ENCODE measurements around the gene BPIFB1. TPM values are rescaled to one million over a fixed set of nuclear protein-coding genes. Genes with fewer than 3 reads are reported as not detected.

The BPIFB1 gene
- total RNA-seq, 5 donors from 2014 or later (not counting 1 experiment from before 2014, with no cell fraction given): 0.16 to 0.76 TPM; not detected in 3

GRCh38 chr20:33263784-33264183 lies 19.2 kb upstream of the BPIFB1 start:
- Mint-ChIP-seq H3K36me3 (no peaks in the 10 kb centered on the region), H3K9me3 (no peaks in the 10 kb centered on the region), H3K4me1 (peaks cover 0 to 1% (median 0%) of the 10 kb centered on the region in 3 donors), H3K4me3 (no peak overlapping the region), H3K27ac (no peak overlapping the region), H3K27me3 (peaks cover 21 to 46% of the 10 kb centered on the region in 2 donors)
- ChIA-PET POLR2A (no interaction called here), CTCF (no interaction called here)
- H3K27ac ChIP-seq (ENCODE audit: low read length): no peak overlapping the region
- WGBS (ENCODE audit: insufficient coverage): 72% methylated on average over 4 of the region's 5 CpGs
- no peaks in the 10 kb centered on the region for H3K4me1 ChIP-seq (ENCODE audit: control insufficient read depth in 1 of 2, extremely low read depth in 1 of 2, insufficient read depth in 2 of 2, low read length in 2 of 2)
- DNase-seq (no peak), ATAC-seq (replicated peaks in 1 of 4) (no peak)
- H3K4me3 ChIP-seq (ENCODE audit: control insufficient read depth in 1 of 2, extremely low read depth in 1 of 2, low read length in 1 of 2): no peak overlapping the region
- peaks cover 3 to 35% of the 10 kb centered on the region in 2 experiments for H3K27me3 ChIP-seq (replicated peaks in 1 of 2; ENCODE audit: control insufficient read depth in 2 of 2, extremely low read depth in 1 of 2, insufficient read depth in 2 of 2, low read length in 1 of 2)
- no peaks in the 10 kb centered on the region for H3K36me3 ChIP-seq (ENCODE audit: control insufficient read depth in 2 of 2, extremely low read depth in 1 of 2, insufficient read depth in 1 of 2, low read length in 1 of 2)
- H3K9me3 ChIP-seq: no peaks in the 10 kb centered on the region

GRCh38 chr20:33267701-33268100 lies 15.3 kb upstream of the BPIFB1 start:
- POLR2A ChIA-PET: no interaction called here
- H3K27me3 Mint-ChIP-seq: peaks cover 30 to 48% of the 10 kb centered on the region in 2 donors
- DNase-seq: no peak
- no peaks in the 10 kb centered on the region for H3K4me1 Mint-ChIP-seq
- 8% methylated on average over 1 of the region's 3 CpGs for WGBS (ENCODE audit: insufficient coverage)
- no peak for ATAC-seq (replicated peaks in 1 of 4)
- peaks cover 0 to 26% of the 10 kb centered on the region in 2 experiments for H3K27me3 ChIP-seq (replicated peaks in 1 of 2; ENCODE audit: control insufficient read depth in 2 of 2, extremely low read depth in 1 of 2, insufficient read depth in 2 of 2, low read length in 1 of 2)
- H3K9me3 Mint-ChIP-seq: no peaks in the 10 kb centered on the region
- no peaks in the 10 kb centered on the region for H3K36me3 ChIP-seq (ENCODE audit: control insufficient read depth in 2 of 2, extremely low read depth in 1 of 2, insufficient read depth in 1 of 2, low read length in 1 of 2)
- no peaks in the 10 kb centered on the region for H3K9me3 ChIP-seq
- no peaks in the 10 kb centered on the region for H3K36me3 Mint-ChIP-seq
- H3K27ac Mint-ChIP-seq: no peak overlapping the region
- CTCF ChIA-PET: no interaction called here
- H3K4me3 ChIP-seq (ENCODE audit: control insufficient read depth in 1 of 2, extremely low read depth in 1 of 2, low read length in 1 of 2): no peak overlapping the region
- no peak overlapping the region for H3K27ac ChIP-seq (ENCODE audit: low read length)
- H3K4me1 ChIP-seq (ENCODE audit: control insufficient read depth in 1 of 2, extremely low read depth in 1 of 2, insufficient read depth in 2 of 2, low read length in 2 of 2): no peaks in the 10 kb centered on the region
- no peak overlapping the region for H3K4me3 Mint-ChIP-seq

- H3K27ac ChIP-seq (ENCODE audit: low read length): no peak overlapping the region
- DNase-seq (no peak), ATAC-seq (replicated peaks in 1 of 4) (no peak)
- Mint-ChIP-seq H3K27ac (no peak overlapping the region), H3K36me3 (no peaks in the 10 kb centered on the region), H3K4me3 (no peak overlapping the region), H3K27me3 (peaks cover 29 to 39% of the 10 kb centered on the region in 2 donors), H3K9me3 (no peaks in the 10 kb centered on the region), H3K4me1 (no peaks in the 10 kb centered on the region)
- WGBS (ENCODE audit: insufficient coverage): 86% methylated on average over 9 of the region's 10 CpGs
- no peaks in the 10 kb centered on the region for H3K9me3 ChIP-seq
- H3K27me3 ChIP-seq (replicated peaks in 1 of 2; ENCODE audit: control insufficient read depth in 2 of 2, extremely low read depth in 1 of 2, insufficient read depth in 2 of 2, low read length in 1 of 2): peaks cover 0 to 23% of the 10 kb centered on the region in 2 experiments
- H3K4me3 ChIP-seq (ENCODE audit: control insufficient read depth in 1 of 2, extremely low read depth in 1 of 2, low read length in 1 of 2): no peak overlapping the region
- H3K4me1 ChIP-seq (ENCODE audit: control insufficient read depth in 1 of 2, extremely low read depth in 1 of 2, insufficient read depth in 2 of 2, low read length in 2 of 2): no peaks in the 10 kb centered on the region
- CTCF ChIA-PET: interaction anchor here in 1 of 2 donors (0.5 kb wide), 1 partner anchor 406 kb away, joined by 3 read pairs; no protein-coding TSS in a partner anchor
- POLR2A ChIA-PET: no interaction called here
- no peaks in the 10 kb centered on the region for H3K36me3 ChIP-seq (ENCODE audit: control insufficient read depth in 2 of 2, extremely low read depth in 1 of 2, insufficient read depth in 1 of 2, low read length in 1 of 2)
Observed at GRCh38 chr20:33272155-33272873, 10.7 kb upstream of the BPIFB1 start.

- Mint-ChIP-seq H3K27ac (no peak overlapping the region), H3K27me3 (peaks cover 26 to 39% of the 10 kb centered on the region in 2 donors), H3K4me3 (no peak overlapping the region), H3K36me3 (no peaks in the 10 kb centered on the region), H3K4me1 (no peaks in the 10 kb centered on the region), H3K9me3 (no peaks in the 10 kb centered on the region)
- no peaks in the 10 kb centered on the region for H3K9me3 ChIP-seq
- WGBS (ENCODE audit: insufficient coverage): 60% methylated on average over 5 of the region's 13 CpGs
- no peak overlapping the region for H3K4me3 ChIP-seq (ENCODE audit: control insufficient read depth in 1 of 2, extremely low read depth in 1 of 2, low read length in 1 of 2)
- no peaks in the 10 kb centered on the region for H3K36me3 ChIP-seq (ENCODE audit: control insufficient read depth in 2 of 2, extremely low read depth in 1 of 2, insufficient read depth in 1 of 2, low read length in 1 of 2)
- POLR2A ChIA-PET: no interaction called here
- DNase-seq: no peak
- ATAC-seq (replicated peaks in 1 of 4): peak in 1 of 4 experiments; percentile 23
- no peaks in the 10 kb centered on the region for H3K4me1 ChIP-seq (ENCODE audit: control insufficient read depth in 1 of 2, extremely low read depth in 1 of 2, insufficient read depth in 2 of 2, low read length in 2 of 2)
- H3K27me3 ChIP-seq (replicated peaks in 1 of 2; ENCODE audit: control insufficient read depth in 2 of 2, extremely low read depth in 1 of 2, insufficient read depth in 2 of 2, low read length in 1 of 2): peaks cover 0 to 26% of the 10 kb centered on the region in 2 experiments
- CTCF ChIA-PET: no interaction called here
- no peak overlapping the region for H3K27ac ChIP-seq (ENCODE audit: low read length)
Observed at GRCh38 chr20:33273117-33273851, 9.7 kb upstream of the BPIFB1 start.

DNA sequence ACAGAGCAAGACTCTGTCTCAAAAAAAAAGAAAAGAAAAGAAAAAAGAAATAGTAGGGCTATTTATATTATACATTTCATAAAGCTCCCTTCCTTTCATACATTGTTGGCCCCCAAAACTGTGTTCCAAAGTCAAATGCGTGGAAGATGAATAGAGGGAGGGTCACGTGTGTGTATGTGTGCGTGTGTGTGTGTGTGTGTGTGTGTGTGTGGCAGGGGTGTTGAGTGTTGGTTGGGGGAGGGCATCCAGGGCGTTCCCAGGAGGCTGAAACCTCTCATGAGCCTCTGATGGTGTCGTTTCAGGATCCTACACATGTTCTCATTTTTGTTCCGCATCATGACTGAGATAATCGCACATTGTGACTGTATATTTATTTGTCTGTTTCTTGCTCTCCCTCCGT lies 7.8 kb upstream of the BPIFB1 start:
- no peaks in the 10 kb centered on the region for H3K4me1 ChIP-seq (ENCODE audit: control insufficient read depth in 1 of 2, extremely low read depth in 1 of 2, insufficient read depth in 2 of 2, low read length in 2 of 2)
- no peak overlapping the region for H3K27ac Mint-ChIP-seq
- ChIA-PET CTCF (no interaction called here), POLR2A (no interaction called here)
- H3K9me3 Mint-ChIP-seq: no peaks in the 10 kb centered on the region
- WGBS (ENCODE audit: insufficient coverage): 75% methylated on average over 4 of the region's 8 CpGs
- no peaks in the 10 kb centered on the region for H3K9me3 ChIP-seq
- H3K4me3 ChIP-seq (ENCODE audit: control insufficient read depth in 1 of 2, extremely low read depth in 1 of 2, low read length in 1 of 2): no peak overlapping the region
- H3K4me3 Mint-ChIP-seq: no peak overlapping the region
- H3K27me3 ChIP-seq (replicated peaks in 1 of 2; ENCODE audit: control insufficient read depth in 2 of 2, extremely low read depth in 1 of 2, insufficient read depth in 2 of 2, low read length in 1 of 2): peaks cover 0 to 24% of the 10 kb centered on the region in 2 experiments
- H3K36me3 ChIP-seq (ENCODE audit: control insufficient read depth in 2 of 2, extremely low read depth in 1 of 2, insufficient read depth in 1 of 2, low read length in 1 of 2): no peaks in the 10 kb centered on the region
- peaks cover 26 to 31% of the 10 kb centered on the region in 2 donors for H3K27me3 Mint-ChIP-seq
- H3K4me1 Mint-ChIP-seq: no peaks in the 10 kb centered on the region
- no peak for ATAC-seq (replicated peaks in 1 of 4)
- no peak for DNase-seq
- H3K27ac ChIP-seq (ENCODE audit: low read length): no peak overlapping the region
- H3K36me3 Mint-ChIP-seq: no peaks in the 10 kb centered on the region

DNA sequence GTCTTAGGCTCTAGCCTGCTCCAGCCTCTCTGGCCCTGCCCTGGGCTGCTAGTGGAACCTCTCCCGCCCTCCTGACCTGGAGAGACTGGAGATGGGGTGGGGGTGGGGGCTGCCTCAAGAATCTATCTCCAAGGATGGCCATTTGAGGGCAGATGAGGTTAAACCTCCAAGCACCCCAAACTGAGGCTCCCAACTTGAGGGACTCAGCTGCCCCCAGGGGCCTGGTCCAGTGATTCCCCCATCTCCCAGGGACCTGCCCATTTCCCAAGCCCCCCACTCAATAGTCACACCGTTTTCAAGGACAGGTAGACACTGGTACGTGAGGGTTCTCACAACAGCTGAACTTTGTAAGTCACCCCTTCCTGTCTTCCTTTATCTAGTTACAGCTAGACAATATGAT lies 7.1 kb upstream of the BPIFB1 start:
- H3K36me3 Mint-ChIP-seq: no peaks in the 10 kb centered on the region
- DNase-seq (no peak), ATAC-seq (replicated peaks in 1 of 4) (no peak)
- no peaks in the 10 kb centered on the region for H3K9me3 ChIP-seq
- ChIA-PET POLR2A (no interaction called here), CTCF (no interaction called here)
- H3K27ac Mint-ChIP-seq: no peak overlapping the region
- H3K4me3 Mint-ChIP-seq: no peak overlapping the region
- peaks cover 20 to 31% of the 10 kb centered on the region in 2 donors for H3K27me3 Mint-ChIP-seq
- peaks cover 0 to 26% of the 10 kb centered on the region in 2 experiments for H3K27me3 ChIP-seq (replicated peaks in 1 of 2; ENCODE audit: control insufficient read depth in 2 of 2, extremely low read depth in 1 of 2, insufficient read depth in 2 of 2, low read length in 1 of 2)
- no peaks in the 10 kb centered on the region for H3K4me1 ChIP-seq (ENCODE audit: control insufficient read depth in 1 of 2, extremely low read depth in 1 of 2, insufficient read depth in 2 of 2, low read length in 2 of 2)
- H3K9me3 Mint-ChIP-seq: no peaks in the 10 kb centered on the region
- H3K36me3 ChIP-seq (ENCODE audit: control insufficient read depth in 2 of 2, extremely low read depth in 1 of 2, insufficient read depth in 1 of 2, low read length in 1 of 2): no peaks in the 10 kb centered on the region
- no peak overlapping the region for H3K4me3 ChIP-seq (ENCODE audit: control insufficient read depth in 1 of 2, extremely low read depth in 1 of 2, low read length in 1 of 2)
- H3K27ac ChIP-seq (ENCODE audit: low read length): no peak overlapping the region
- no peaks in the 10 kb centered on the region for H3K4me1 Mint-ChIP-seq
- 80% methylated on average over 2 of the region's 3 CpGs for WGBS (ENCODE audit: insufficient coverage)

Measured in T-cell (primary cell).